HG03342 (cell line): ENCODE measurements around the gene MPZL1.
"Not testable (repeated sequence)": the region's sequence is repeated elsewhere in the genome, so short reads cannot be mapped to it uniquely, and the experiment has no call there.

ENCODE experiments used
- ATAC-seq: cut with Tn5 transposase; IDR thresholded peaks from one replicate; pipeline ENCODE4 v1.9.1; 2021; ENCODE audit warnings: mild to moderate bottlenecking, moderate library complexity; ENCODE audit not compliant: unreplicated experiment

The MPZL1 gene

GRCh38 chr1:167718914-167719691 lies 2.7 kb upstream of the MPZL1 start:
- no peak for ATAC-seq

- not testable (repeated sequence) for ATAC-seq
These were observed 1.9 kb upstream of the MPZL1 start for GRCh38 chr1:167719715-167720421.

- ATAC-seq, result no peak
These were observed 691 bp upstream of the MPZL1 start for GRCh38 chr1:167720965-167721616.

- peak; percentile 22 for ATAC-seq
These were observed 529 bp downstream of the MPZL1 start for GRCh38 chr1:167722152-167722869.

GRCh38 chr1:167722870-167723251 lies 1.1 kb downstream of the MPZL1 start:
- no peak for ATAC-seq

GRCh38 chr1:167723707-167724323 lies 2.0 kb downstream of the MPZL1 start:
- no peak for ATAC-seq

GRCh38 chr1:167726008-167726407 lies 4.2 kb downstream of the MPZL1 start:
- ATAC-seq, result no peak

GRCh38 chr1:167728818-167729410 lies 7.1 kb downstream of the MPZL1 start:
- ATAC-seq, result no peak

GRCh38 chr1:167734227-167734626 lies 12.4 kb downstream of the MPZL1 start:
- ATAC-seq, result no peak

GRCh38 chr1:167734841-167735240 lies 13.1 kb downstream of the MPZL1 start:
- ATAC-seq, result no peak

GRCh38 chr1:167737169-167737568 lies 15.4 kb downstream of the MPZL1 start:
- ATAC-seq, result no peak

- ATAC-seq, result no peak
These were observed 16.4 kb downstream of the MPZL1 start for GRCh38 chr1:167738158-167738557.

GRCh38 chr1:167739752-167740151 lies 18.0 kb downstream of the MPZL1 start:
- ATAC-seq, result no peak

GRCh38 chr1:167741103-167741502 lies 19.3 kb downstream of the MPZL1 start:
- not testable (repeated sequence) for ATAC-seq

GRCh38 chr1:167742392-167743057 lies 20.7 kb downstream of the MPZL1 start:
- not testable (repeated sequence) for ATAC-seq

GRCh38 chr1:167744901-167745300 lies 23.1 kb downstream of the MPZL1 start:
- no peak for ATAC-seq

- no peak for ATAC-seq
These were observed 24.4 kb downstream of the MPZL1 start for GRCh38 chr1:167746013-167746672.

GRCh38 chr1:167746988-167747655 lies 25.3 kb downstream of the MPZL1 start:
- ATAC-seq, result no peak

- no peak for ATAC-seq
These were observed 26.2 kb downstream of the MPZL1 start for GRCh38 chr1:167747988-167748387.
